Activated CD8-positive, alpha-beta memory T cell treated with anti-CD3 and anti-CD28 coated beads for 36 hours (primary cell): ENCODE measurements around the gene SHTN1. TPM values are rescaled to one million over a fixed set of nuclear protein-coding genes. Genes with fewer than 3 reads are reported as not detected.

Experiments used
- CTCF ChIA-PET: fragments of 350-600 bp; sonication (Branson Sonifier 250); formaldehyde crosslinking; loops from one replicate; lab custom pipeline; 2021; ENCODE audit warnings: antibody characterized with exemption; lab: Charles Lee
- POLR2A ChIA-PET: fragments of 350-600 bp; sonication (Branson Sonifier 250); formaldehyde crosslinking; loops from one replicate; lab custom pipeline; 2021; ENCODE audit warnings: antibody characterized with exemption; lab: Charles Lee
- total RNA-seq, 2 experiments: library from RNA; stranded (reverse); gene quantifications; one replicate each; pipeline ENCODE4 v1.2.3, GENCODE V29; 2021

SHTN1 gene
- total RNA-seq, 2 experiments from 2014 or later: not detected

GRCh38 chr10:116925056-116925455 is 79.9 kb downstream of the SHTN1 start:
- ChIA-PET CTCF (no interaction called here), POLR2A (no interaction called here)

GRCh38 chr10:116919706-116920105 is 85.3 kb downstream of the SHTN1 start:
- ChIA-PET POLR2A (no interaction called here), CTCF (interaction anchor here (0.5 to 0.9 kb wide), 2 partner anchors 12 to 27 kb away, joined by 3 read pairs; no protein-coding TSS in a partner anchor)

- CTCF ChIA-PET: no interaction called here
- POLR2A ChIA-PET: no interaction called here
These were observed 85.8 kb downstream of the SHTN1 start for GRCh38 chr10:116919164-116919563.

GRCh38 chr10:116918583-116918982 is 86.4 kb downstream of the SHTN1 start:
- ChIA-PET POLR2A (no interaction called here), CTCF (no interaction called here)

GRCh38 chr10:116917481-116917880 is 87.5 kb downstream of the SHTN1 start:
- ChIA-PET CTCF (no interaction called here), POLR2A (no interaction called here)

- POLR2A ChIA-PET: no interaction called here
- CTCF ChIA-PET: no interaction called here
These were observed 89.6 kb downstream of the SHTN1 start for GRCh38 chr10:116915340-116915739.

- POLR2A ChIA-PET: no interaction called here
- CTCF ChIA-PET: no interaction called here
These were observed 91.3 kb downstream of the SHTN1 start for GRCh38 chr10:116913695-116914094.

GRCh38 chr10:116912162-116912561 is 92.8 kb downstream of the SHTN1 start:
- POLR2A ChIA-PET: no interaction called here
- CTCF ChIA-PET: no interaction called here

GRCh38 chr10:116910910-116911309 is 94.1 kb downstream of the SHTN1 start:
- ChIA-PET POLR2A (no interaction called here), CTCF (no interaction called here)

- CTCF ChIA-PET: no interaction called here
These were observed 95.7 kb downstream of the SHTN1 start for GRCh38 chr10:116909307-116909706.

GRCh38 chr10:116907245-116907987 is 97.6 kb downstream of the SHTN1 start:
- POLR2A ChIA-PET: no interaction called here
- CTCF ChIA-PET: no interaction called here

More at GRCh38 chr10:116909307-116909706, 95.7 kb downstream of the SHTN1 start:
- POLR2A ChIA-PET: no interaction called here

- ChIA-PET CTCF (no interaction called here), POLR2A (no interaction called here)
These were observed 99.2 kb downstream of the SHTN1 start for GRCh38 chr10:116905845-116906210.

- ChIA-PET POLR2A (no interaction called here), CTCF (no interaction called here)
These were observed 105.4 kb downstream of the SHTN1 start for GRCh38 chr10:116899626-116900025.

GRCh38 chr10:116893686-116894037 is 111.3 kb downstream of the SHTN1 start:
- ChIA-PET CTCF (interaction anchor here (0.6 to 0.7 kb wide), 2 partner anchors 250 to 274 kb away, joined by 3 to 5 read pairs; no protein-coding TSS in a partner anchor), POLR2A (no interaction called here)

- POLR2A ChIA-PET: no interaction called here
- CTCF ChIA-PET: interaction anchor here (0.6 to 0.7 kb wide), 3 partner anchors 27 to 275 kb away, joined by 3 to 5 read pairs (median 3); no protein-coding TSS in a partner anchor
These were observed 111.9 kb downstream of the SHTN1 start for GRCh38 chr10:116892907-116893685.

GRCh38 chr10:116891208-116891607 is 113.8 kb downstream of the SHTN1 start:
- CTCF ChIA-PET: no interaction called here

GRCh38 chr10:116889066-116889465 is 115.9 kb downstream of the SHTN1 start:
- ChIA-PET POLR2A (no interaction called here), CTCF (no interaction called here)

More at GRCh38 chr10:116891208-116891607, 113.8 kb downstream of the SHTN1 start:
- POLR2A ChIA-PET: no interaction called here

GRCh38 chr10:116888380-116889055 is 116.5 kb downstream of the SHTN1 start:
- ChIA-PET POLR2A (no interaction called here), CTCF (no interaction called here)

- POLR2A ChIA-PET: no interaction called here
- CTCF ChIA-PET: no interaction called here
These were observed 118.2 kb downstream of the SHTN1 start for GRCh38 chr10:116886772-116887171.

- ChIA-PET POLR2A (no interaction called here), CTCF (no interaction called here)
These were observed 122.3 kb downstream of the SHTN1 start for GRCh38 chr10:116882639-116883038.
